Tibial nerve (tissue), 4 donors: Measurements from ENCODE around the gene OCA2. TPM values are rescaled to one million over a fixed set of nuclear protein-coding genes. Genes with fewer than 3 reads are reported as not detected.

ENCODE experiments used
- DNase-seq, 2 donors: peaks; one replicate each; pipeline ENCODE4 v3.0.0-alpha.2; 2019; ENCODE audit warnings: low spot score in 2 of 2
- H3K27ac ChIP-seq, 4 donors: fragments of 200-600 bp; sonication (generic) in 3 of 4; one replicate each; pipeline ENCODE4 v1.5.1; 2017 to 2019; ENCODE audit warnings: mild to moderate bottlenecking in 1 of 4
- H3K27me3 ChIP-seq, 2 donors: fragments of 200-600 bp; sonication (generic) in 1 of 2; one replicate each; pipeline versions ENCODE4 v1.5.1 to v1.6.0; 2017 to 2019
- H3K36me3 ChIP-seq, 3 donors: fragments of 200-600 bp; sonication (generic); one replicate each; pipeline ENCODE4 v1.5.1; 2018 to 2019
- H3K4me1 ChIP-seq, 4 donors: fragments of 200-600 bp; sonication (generic) in 3 of 4; one replicate each; pipeline ENCODE4 v1.5.1; 2017 to 2019
- H3K4me3 ChIP-seq, 4 donors: fragments of 200-600 bp; sonication (generic) in 3 of 4; one replicate each; pipeline ENCODE4 v1.5.1; 2017 to 2019; ENCODE audit warnings: mild to moderate bottlenecking in 1 of 4, moderate library complexity in 1 of 4
- H3K9me3 ChIP-seq, 4 donors: fragments of 200-600 bp; sonication (generic) in 3 of 4; one replicate each; pipeline ENCODE4 v1.5.1; 2017 to 2019
- EP300 ChIP-seq, 2 donors: sonication (generic); formaldehyde crosslinking; IDR thresholded peaks; one replicate each; pipeline ENCODE4 v1.6.1; 2017; ENCODE audit warnings: antibody characterized with exemption in 2 of 2, mild to moderate bottlenecking in 1 of 2
- POLR2A ChIP-seq, 2 donors: fragments of 450-650 bp; IDR thresholded peaks; one replicate each; pipeline ENCODE4 v1.6.1; 2017; ENCODE audit warnings: antibody characterized with exemption in 2 of 2, mild to moderate bottlenecking in 2 of 2, moderate library complexity in 2 of 2
- WGBS, 2 donors: methylation state at CpG; one replicate each; pipeline ENCODE4 v1.1.5; 2018; 5-methylcytosine and 5-hydroxymethylcytosine counted together
- total RNA-seq, 4 donors: library from RNA; depleted of rRNA; stranded (reverse); fragments of >200 nt; gene quantifications; one replicate each; pipeline ENCODE4 v1.1.0, GENCODE V29; 2016
- TF ChIP-seq, protein P1 (sequence below), 5 experiments: fragments of 200-600 bp in 3 of 5; fragments of 450-650 bp in 2 of 5; sonication (generic) in 3 of 5; IDR thresholded peaks; one replicate each; pipeline ENCODE4 v1.5.1; 2016 to 2019; ENCODE audit warnings: antibody characterized with exemption in 5 of 5, mild to moderate bottlenecking in 3 of 5, moderate library complexity in 2 of 5

OCA2 gene
- total RNA-seq, 4 donors from 2014 or later, result 2.7 to 19.7 (median 6.5) TPM; not detected in 1

DNA sequence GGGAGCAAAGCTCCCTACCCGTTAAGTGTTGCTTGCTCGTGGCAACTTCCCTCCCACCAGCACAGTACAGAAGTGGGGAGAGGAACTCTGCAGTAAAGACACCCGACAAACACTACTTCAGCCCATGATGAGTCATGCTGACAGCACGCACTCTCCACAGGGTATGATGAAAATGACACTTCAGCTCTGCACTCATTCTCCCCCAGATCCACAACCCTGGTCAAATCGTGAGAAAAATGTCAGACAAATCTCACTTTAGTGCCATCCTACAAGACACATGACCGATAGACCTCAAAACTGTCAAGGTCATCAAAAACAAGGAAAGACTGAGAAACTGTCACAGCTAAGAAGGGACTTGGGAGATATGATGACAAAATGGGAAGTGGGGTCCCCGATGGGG lies 278.9 kb downstream of the OCA2 start:
- Histone ChIP-seq H3K4me3 (no peak overlapping the region), H3K27ac (no peak overlapping the region), H3K27me3 (no peaks in the 10 kb centered on the region), H3K4me1 (no peaks in the 10 kb centered on the region), H3K36me3 (no peaks in the 10 kb centered on the region), H3K9me3 (peaks cover 0 to 18% (median 0%) of the 10 kb centered on the region in 4 donors)
- TF ChIP-seq, protein P1, sequence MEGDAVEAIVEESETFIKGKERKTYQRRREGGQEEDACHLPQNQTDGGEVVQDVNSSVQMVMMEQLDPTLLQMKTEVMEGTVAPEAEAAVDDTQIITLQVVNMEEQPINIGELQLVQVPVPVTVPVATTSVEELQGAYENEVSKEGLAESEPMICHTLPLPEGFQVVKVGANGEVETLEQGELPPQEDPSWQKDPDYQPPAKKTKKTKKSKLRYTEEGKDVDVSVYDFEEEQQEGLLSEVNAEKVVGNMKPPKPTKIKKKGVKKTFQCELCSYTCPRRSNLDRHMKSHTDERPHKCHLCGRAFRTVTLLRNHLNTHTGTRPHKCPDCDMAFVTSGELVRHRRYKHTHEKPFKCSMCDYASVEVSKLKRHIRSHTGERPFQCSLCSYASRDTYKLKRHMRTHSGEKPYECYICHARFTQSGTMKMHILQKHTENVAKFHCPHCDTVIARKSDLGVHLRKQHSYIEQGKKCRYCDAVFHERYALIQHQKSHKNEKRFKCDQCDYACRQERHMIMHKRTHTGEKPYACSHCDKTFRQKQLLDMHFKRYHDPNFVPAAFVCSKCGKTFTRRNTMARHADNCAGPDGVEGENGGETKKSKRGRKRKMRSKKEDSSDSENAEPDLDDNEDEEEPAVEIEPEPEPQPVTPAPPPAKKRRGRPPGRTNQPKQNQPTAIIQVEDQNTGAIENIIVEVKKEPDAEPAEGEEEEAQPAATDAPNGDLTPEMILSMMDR (IDR thresholded peaks at IDR 0.05), result no peak
- TF ChIP-seq EP300 (IDR thresholded peaks at IDR 0.05) (no peak), POLR2A (IDR thresholded peaks at IDR 0.05) (no peak)
- DNase-seq, result no peak
- 70 to 86% methylated on average over 7 of the region's 7 CpGs for WGBS, 2 donors

- Histone ChIP-seq H3K27me3 (no peaks in the 10 kb centered on the region), H3K36me3 (no peaks in the 10 kb centered on the region), H3K4me1 (no peaks in the 10 kb centered on the region), H3K27ac (no peak overlapping the region), H3K4me3 (no peak overlapping the region), H3K9me3 (peaks cover 0 to 18% (median 0%) of the 10 kb centered on the region in 4 donors)
- TF ChIP-seq, protein P1 (IDR thresholded peaks at IDR 0.05), result no peak
- TF ChIP-seq POLR2A (IDR thresholded peaks at IDR 0.05) (no peak), EP300 (IDR thresholded peaks at IDR 0.05) (no peak)
- no peak for DNase-seq
- 62 to 74% methylated on average over 3 of the region's 3 CpGs for WGBS, 2 donors
These were observed 281.9 kb downstream of the OCA2 start for GRCh38 chr15:27817258-27817657.

- H3K4me1 ChIP-seq, result no peaks in the 10 kb centered on the region
- no peaks in the 10 kb centered on the region for H3K36me3 ChIP-seq
- DNase-seq, result no peak
- H3K27ac ChIP-seq, result no peak overlapping the region
- WGBS, 2 donors, result 87 to 93% methylated on average over 8 of the region's 8 CpGs
- TF ChIP-seq EP300 (IDR thresholded peaks at IDR 0.05), result no peak
- TF ChIP-seq, protein P1 (IDR thresholded peaks at IDR 0.05), result no peak
- peaks cover 0 to 18% (median 0%) of the 10 kb centered on the region in 4 donors for H3K9me3 ChIP-seq
- H3K4me3 ChIP-seq, result no peak overlapping the region
- H3K27me3 ChIP-seq, result no peaks in the 10 kb centered on the region
These were observed 282.3 kb downstream of the OCA2 start for GRCh38 chr15:27816790-27817189.

DNA sequence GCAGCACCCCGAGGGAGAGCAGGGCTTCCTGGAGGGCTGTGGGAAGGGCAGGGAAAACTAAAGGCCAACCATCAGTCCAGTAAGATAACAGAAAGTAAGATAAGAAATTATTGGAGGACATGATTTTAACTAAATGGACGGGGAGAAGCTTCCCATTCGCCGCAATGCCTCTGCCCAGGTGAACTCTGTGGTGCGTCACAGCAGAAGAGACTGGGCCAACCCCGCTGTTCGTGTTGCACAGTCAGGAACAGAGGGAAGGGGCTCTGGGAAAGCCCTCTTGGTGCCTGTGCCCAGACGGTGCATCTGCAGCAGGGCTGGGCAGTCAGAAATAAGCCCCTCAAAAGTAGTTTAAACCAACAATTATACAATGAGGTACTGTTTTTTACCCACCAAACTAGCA lies 284.1 kb downstream of the OCA2 start:
- Histone ChIP-seq H3K4me3 (no peak overlapping the region), H3K36me3 (no peaks in the 10 kb centered on the region), H3K27me3 (no peaks in the 10 kb centered on the region), H3K27ac (no peak overlapping the region), H3K9me3 (peaks cover 0 to 18% (median 0%) of the 10 kb centered on the region in 4 donors), H3K4me1 (no peaks in the 10 kb centered on the region)
- TF ChIP-seq, protein P1 (IDR thresholded peaks at IDR 0.05), result no peak
- no peak for TF ChIP-seq EP300 (IDR thresholded peaks at IDR 0.05)
- no peak for TF ChIP-seq POLR2A (IDR thresholded peaks at IDR 0.05)
- DNase-seq, result no peak
- WGBS, 2 donors, result 74 to 85% methylated on average over 8 of the region's 8 CpGs

- Histone ChIP-seq H3K4me1 (no peaks in the 10 kb centered on the region), H3K36me3 (no peaks in the 10 kb centered on the region), H3K9me3 (peaks cover 0 to 15% (median 0%) of the 10 kb centered on the region in 4 donors), H3K4me3 (no peak overlapping the region), H3K27ac (no peak overlapping the region), H3K27me3 (no peaks in the 10 kb centered on the region)
- DNase-seq, result no peak
- WGBS, 2 donors, result 93 to 100% methylated on average over 2 of the region's 2 CpGs
- TF ChIP-seq POLR2A (IDR thresholded peaks at IDR 0.05), result no peak
- TF ChIP-seq, protein P1 (IDR thresholded peaks at IDR 0.05), result no peak
- no peak for TF ChIP-seq EP300 (IDR thresholded peaks at IDR 0.05)
These were observed 286.0 kb downstream of the OCA2 start for GRCh38 chr15:27813139-27813538.
